ENCODE results near the gene GALR2.
A peak's percentile ranks its signal among the peaks of the same experiment; 100 is the strongest.

GALR2 gene

DNA sequence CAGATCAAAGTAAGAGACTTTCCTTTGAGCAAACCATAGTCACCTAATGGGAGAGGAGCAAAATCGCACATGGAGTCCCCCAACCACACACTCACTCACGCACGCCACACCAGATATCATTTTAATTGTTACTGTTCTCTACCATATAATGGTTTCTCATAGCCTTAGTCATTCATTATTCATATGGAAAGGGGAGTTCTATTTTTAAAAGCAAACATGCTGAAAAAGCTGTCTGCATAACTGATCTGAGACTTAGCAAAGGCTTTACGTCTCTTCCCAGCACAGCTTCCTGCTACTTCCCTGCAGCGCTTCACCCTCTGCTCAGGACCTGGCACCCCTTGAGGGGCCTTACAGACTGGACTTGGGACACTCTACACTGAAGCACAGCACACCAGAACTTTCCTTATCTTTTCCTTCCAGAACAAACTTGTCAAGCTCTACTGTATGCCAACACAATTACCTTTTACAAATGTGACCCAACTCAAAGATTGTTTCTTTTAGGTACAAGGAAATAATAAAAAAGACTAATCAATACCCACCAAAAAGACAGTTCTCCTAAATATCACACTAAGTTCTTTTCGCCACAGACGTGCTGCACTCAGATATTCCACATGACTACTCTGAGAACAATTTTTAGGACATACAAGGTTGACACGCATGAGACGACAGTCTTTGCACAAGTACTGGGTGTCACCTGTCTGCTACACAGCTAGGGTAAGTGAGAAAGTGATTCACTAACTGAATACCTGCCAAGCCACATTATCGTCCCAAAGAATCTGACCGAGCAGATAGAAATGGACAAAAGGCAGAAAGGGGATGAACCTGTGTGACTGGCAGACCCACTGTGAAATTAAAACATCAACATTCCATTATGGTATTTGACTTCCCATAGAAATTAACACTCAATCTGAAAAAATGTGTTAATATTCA lies 23.8 kb upstream of the GALR2 start:
- peak overlapping the region; percentile 48 for H3K4me2 ChIP-seq (ENCODE audit: low read length)
- H3K9me3 ChIP-seq (ENCODE audit: control insufficient read depth, low read length) = no peaks in the 10 kb centered on the region
- no peaks in the 10 kb centered on the region for H3K79me2 ChIP-seq
- no peak overlapping the region for H3K9ac ChIP-seq
- no peaks in the 10 kb centered on the region for H3K27me3 ChIP-seq (ENCODE audit: control insufficient read depth, insufficient read depth, low read length)
- H3K36me3 ChIP-seq (ENCODE audit: control insufficient read depth, insufficient read depth, low read length) = no peaks in the 10 kb centered on the region
- TF ChIP-seq, protein P1, sequence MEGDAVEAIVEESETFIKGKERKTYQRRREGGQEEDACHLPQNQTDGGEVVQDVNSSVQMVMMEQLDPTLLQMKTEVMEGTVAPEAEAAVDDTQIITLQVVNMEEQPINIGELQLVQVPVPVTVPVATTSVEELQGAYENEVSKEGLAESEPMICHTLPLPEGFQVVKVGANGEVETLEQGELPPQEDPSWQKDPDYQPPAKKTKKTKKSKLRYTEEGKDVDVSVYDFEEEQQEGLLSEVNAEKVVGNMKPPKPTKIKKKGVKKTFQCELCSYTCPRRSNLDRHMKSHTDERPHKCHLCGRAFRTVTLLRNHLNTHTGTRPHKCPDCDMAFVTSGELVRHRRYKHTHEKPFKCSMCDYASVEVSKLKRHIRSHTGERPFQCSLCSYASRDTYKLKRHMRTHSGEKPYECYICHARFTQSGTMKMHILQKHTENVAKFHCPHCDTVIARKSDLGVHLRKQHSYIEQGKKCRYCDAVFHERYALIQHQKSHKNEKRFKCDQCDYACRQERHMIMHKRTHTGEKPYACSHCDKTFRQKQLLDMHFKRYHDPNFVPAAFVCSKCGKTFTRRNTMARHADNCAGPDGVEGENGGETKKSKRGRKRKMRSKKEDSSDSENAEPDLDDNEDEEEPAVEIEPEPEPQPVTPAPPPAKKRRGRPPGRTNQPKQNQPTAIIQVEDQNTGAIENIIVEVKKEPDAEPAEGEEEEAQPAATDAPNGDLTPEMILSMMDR (IDR thresholded peaks at IDR 0.05) = no peak
- no peak overlapping the region for H3K4me3 ChIP-seq (ENCODE audit: low read depth, low read length)
- H3K27ac ChIP-seq = no peak overlapping the region
- no peak overlapping the region for H2AFZ ChIP-seq
- peaks cover 18% of the 10 kb centered on the region for H3K4me1 ChIP-seq

DNA sequence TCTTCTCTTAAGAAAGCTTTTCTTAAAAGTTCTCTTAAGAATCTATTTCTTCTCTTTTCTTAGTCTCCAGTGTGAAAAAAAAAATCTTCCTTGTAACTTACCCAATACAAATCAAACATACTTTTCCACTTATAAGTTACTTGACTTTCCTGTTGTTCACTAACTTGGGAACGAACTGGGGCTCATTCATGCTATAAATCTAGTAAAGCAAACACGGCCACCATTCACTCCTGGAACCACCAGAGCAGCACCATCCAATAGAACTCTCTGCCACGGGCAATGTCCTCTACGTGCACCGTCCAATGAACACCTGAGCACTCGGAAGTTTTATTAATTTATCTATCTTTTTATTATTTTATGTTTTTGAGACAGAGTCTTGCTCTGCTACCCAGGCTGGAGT lies 23.0 kb upstream of the GALR2 start:
- no peak overlapping the region for H2AFZ ChIP-seq
- H3K4me3 ChIP-seq (ENCODE audit: low read depth, low read length) = no peak overlapping the region
- H3K4me1 ChIP-seq = peaks cover 14% of the 10 kb centered on the region
- peaks cover 2% of the 10 kb centered on the region for H3K79me2 ChIP-seq
- H3K27me3 ChIP-seq (ENCODE audit: control insufficient read depth, insufficient read depth, low read length) = no peaks in the 10 kb centered on the region
- H3K27ac ChIP-seq = no peak overlapping the region
- no peaks in the 10 kb centered on the region for H3K36me3 ChIP-seq (ENCODE audit: control insufficient read depth, insufficient read depth, low read length)
- H3K9me3 ChIP-seq (ENCODE audit: control insufficient read depth, low read length) = no peaks in the 10 kb centered on the region
- TF ChIP-seq, protein P1 (IDR thresholded peaks at IDR 0.05) = no peak
- H3K9ac ChIP-seq = no peak overlapping the region
- peak overlapping the region; percentile 48 for H3K4me2 ChIP-seq (ENCODE audit: low read length)

DNA sequence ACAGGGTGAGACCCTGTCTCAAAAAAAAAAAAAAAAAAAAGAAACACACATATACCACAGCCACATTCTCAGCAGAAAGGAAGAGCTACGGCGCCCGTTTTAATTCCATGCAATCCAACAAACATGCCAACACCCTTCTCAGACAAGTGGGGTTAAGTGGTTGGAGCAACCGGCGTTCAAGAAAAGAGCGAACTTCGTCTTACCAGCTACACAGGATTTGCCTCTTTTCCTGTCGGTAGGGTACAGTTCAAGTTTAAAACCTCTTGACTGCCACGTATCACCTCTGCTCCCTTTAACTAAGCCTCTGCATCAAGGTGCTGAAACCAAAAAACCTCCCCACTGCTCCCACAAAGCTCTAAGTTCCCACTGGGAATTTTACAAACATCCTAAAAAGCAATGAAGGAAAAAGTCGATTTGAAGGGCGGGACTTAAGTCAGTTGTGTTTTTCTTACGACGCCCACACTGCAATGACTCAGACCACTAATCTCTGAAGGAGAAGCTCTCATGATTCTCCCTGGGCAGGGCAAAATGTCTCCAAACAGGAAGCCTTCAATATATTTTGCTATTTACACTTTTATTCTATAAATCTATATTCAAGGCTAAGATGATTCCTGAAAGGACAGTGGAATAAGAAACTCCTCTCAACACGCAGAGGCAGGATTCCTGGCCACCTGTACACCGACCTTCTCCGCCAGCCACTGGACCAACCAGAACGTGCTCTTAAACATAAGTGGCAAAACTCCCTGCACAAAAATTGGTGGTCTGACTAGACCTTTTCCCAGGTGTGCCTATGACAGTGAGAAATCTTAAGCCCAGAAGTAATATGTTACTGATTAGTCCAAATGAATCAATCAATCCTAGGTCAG lies 21.1 kb upstream of the GALR2 start:
- H3K27ac ChIP-seq = no peak overlapping the region
- TF ChIP-seq, protein P1 (IDR thresholded peaks at IDR 0.05) = no peak
- no peak overlapping the region for H3K4me3 ChIP-seq (ENCODE audit: low read depth, low read length)
- H3K79me2 ChIP-seq = peaks cover 8% of the 10 kb centered on the region
- peaks cover 6% of the 10 kb centered on the region for H3K4me1 ChIP-seq
- no peaks in the 10 kb centered on the region for H3K27me3 ChIP-seq (ENCODE audit: control insufficient read depth, insufficient read depth, low read length)
- no peaks in the 10 kb centered on the region for H3K9me3 ChIP-seq (ENCODE audit: control insufficient read depth, low read length)
- H3K9ac ChIP-seq = no peak overlapping the region
- no peaks in the 10 kb centered on the region for H3K36me3 ChIP-seq (ENCODE audit: control insufficient read depth, insufficient read depth, low read length)
- H3K4me2 ChIP-seq (ENCODE audit: low read length) = no peak overlapping the region
- H2AFZ ChIP-seq = no peak overlapping the region

DNA sequence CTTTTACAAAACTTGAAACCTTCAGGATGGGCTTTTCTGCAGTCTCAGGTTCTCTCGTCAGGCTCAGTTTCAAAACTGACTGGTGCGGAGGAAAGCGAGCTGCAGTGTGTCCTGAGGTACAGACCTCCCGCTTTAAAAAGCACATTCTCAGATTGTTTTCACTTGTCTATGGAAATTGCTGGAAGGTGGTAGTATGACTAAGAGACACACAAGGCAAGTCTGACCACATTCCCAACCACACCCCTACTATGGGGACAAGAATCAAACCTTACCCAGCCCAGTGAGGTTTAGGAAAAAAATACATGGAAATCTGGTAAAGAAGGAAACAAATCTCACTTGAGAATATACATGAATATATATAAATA lies 20.5 kb upstream of the GALR2 start:
- Histone ChIP-seq H3K4me2 (ENCODE audit: low read length) (no peak overlapping the region), H3K9me3 (ENCODE audit: control insufficient read depth, low read length) (no peaks in the 10 kb centered on the region), H3K36me3 (ENCODE audit: control insufficient read depth, insufficient read depth, low read length) (no peaks in the 10 kb centered on the region), H2AFZ (no peak overlapping the region), H3K27ac (no peak overlapping the region), H3K4me3 (ENCODE audit: low read depth, low read length) (no peak overlapping the region), H3K9ac (no peak overlapping the region), H3K79me2 (peaks cover 12% of the 10 kb centered on the region), H3K27me3 (ENCODE audit: control insufficient read depth, insufficient read depth, low read length) (no peaks in the 10 kb centered on the region), H3K4me1 (peaks cover 6% of the 10 kb centered on the region)
- TF ChIP-seq, protein P1 (IDR thresholded peaks at IDR 0.05) = no peak

Measured in parathyroid adenoma (tissue), 2 donors.